ENCODE data around the gene TRPM3. TPM values are rescaled to one million over a fixed set of nuclear protein-coding genes. Genes with fewer than 3 reads are reported as not detected.

TRPM3 gene
- total RNA-seq, 1 donor from 2014 or later = 0.22 TPM

DNA sequence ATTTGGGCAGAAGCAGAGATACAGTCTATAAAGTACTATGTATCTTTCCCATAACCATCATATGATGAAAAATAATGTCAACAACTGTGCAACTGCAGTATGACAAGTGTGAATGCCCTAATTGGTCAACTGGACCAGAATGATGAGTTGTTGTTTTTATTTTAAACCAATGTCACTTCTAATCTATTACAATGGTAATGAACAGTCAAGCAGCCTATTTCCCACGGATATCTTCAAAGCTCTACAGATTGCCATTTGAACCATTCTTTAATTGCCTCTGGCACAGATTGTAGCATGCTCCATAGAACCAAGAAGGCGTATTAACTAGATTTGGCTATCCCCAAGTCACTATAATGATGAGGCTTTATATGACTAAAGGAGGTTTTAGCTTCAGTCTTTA lies 233.6 kb downstream of the TRPM3 start:
- Histone ChIP-seq H3K4me3 (no peak overlapping the region), H3K4me1 (no peaks in the 10 kb centered on the region), H3K9me3 (replicated peaks) (no peaks in the 10 kb centered on the region), H3K27ac (replicated peaks) (no peak overlapping the region), H3K36me3 (no peaks in the 10 kb centered on the region), H3K27me3 (ENCODE audit: low read depth) (peaks cover 5% of the 10 kb centered on the region)
- intact Hi-C loops (cut with micrococcal nuclease) = no loop called here
- TF ChIP-seq, protein P1, sequence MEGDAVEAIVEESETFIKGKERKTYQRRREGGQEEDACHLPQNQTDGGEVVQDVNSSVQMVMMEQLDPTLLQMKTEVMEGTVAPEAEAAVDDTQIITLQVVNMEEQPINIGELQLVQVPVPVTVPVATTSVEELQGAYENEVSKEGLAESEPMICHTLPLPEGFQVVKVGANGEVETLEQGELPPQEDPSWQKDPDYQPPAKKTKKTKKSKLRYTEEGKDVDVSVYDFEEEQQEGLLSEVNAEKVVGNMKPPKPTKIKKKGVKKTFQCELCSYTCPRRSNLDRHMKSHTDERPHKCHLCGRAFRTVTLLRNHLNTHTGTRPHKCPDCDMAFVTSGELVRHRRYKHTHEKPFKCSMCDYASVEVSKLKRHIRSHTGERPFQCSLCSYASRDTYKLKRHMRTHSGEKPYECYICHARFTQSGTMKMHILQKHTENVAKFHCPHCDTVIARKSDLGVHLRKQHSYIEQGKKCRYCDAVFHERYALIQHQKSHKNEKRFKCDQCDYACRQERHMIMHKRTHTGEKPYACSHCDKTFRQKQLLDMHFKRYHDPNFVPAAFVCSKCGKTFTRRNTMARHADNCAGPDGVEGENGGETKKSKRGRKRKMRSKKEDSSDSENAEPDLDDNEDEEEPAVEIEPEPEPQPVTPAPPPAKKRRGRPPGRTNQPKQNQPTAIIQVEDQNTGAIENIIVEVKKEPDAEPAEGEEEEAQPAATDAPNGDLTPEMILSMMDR (IDR thresholded peaks at IDR 0.05; ENCODE audit: borderline replicate concordance) = no peak
- DNase-seq = no peak

DNA sequence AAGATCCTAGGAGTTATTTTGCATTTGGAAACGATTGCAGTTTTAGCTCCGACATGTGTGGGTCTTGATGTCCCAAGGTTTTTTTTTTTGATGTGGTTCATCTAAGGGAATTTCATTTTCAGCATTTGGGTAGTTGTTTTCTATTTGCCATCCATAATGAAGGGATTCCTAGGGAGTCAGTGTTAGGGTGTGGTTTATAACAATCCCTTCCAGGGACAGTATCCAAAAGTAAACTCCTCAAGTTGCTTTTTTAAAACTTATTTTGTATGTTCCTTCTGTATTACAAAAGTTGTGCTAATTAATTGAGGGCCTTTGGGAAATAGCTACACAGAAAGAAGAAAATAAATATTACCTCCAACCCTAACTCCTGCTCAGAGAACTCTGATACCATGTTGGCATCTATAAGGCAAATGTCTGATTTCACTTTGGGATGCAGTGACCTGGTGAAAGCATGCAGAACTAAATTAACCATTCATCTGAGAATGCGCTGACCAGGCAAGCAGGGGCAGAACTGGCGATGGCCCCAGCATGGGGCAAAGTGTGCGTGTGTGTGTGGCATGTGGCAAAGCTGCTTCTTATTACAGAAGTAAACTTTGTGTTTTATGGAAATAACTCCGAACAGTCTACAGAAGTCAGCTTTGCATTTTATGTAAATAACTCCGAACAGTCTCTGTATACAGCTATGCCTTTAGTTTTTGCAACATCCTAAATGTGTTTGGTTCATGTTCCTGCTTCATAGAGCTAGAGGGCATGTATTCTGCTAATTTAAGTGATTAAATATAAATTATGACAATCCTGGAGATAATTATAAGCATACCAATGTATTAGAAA lies 237.2 kb downstream of the TRPM3 start:
- Histone ChIP-seq H3K36me3 (no peaks in the 10 kb centered on the region), H3K4me1 (no peaks in the 10 kb centered on the region), H3K27ac (replicated peaks) (no peak overlapping the region), H3K9me3 (replicated peaks) (no peaks in the 10 kb centered on the region), H3K4me3 (no peak overlapping the region), H3K27me3 (ENCODE audit: low read depth) (peaks cover 5% of the 10 kb centered on the region)
- intact Hi-C loops (cut with micrococcal nuclease) = no loop called here
- no peak for DNase-seq
- TF ChIP-seq, protein P1 (IDR thresholded peaks at IDR 0.05; ENCODE audit: borderline replicate concordance) = no peak

DNA sequence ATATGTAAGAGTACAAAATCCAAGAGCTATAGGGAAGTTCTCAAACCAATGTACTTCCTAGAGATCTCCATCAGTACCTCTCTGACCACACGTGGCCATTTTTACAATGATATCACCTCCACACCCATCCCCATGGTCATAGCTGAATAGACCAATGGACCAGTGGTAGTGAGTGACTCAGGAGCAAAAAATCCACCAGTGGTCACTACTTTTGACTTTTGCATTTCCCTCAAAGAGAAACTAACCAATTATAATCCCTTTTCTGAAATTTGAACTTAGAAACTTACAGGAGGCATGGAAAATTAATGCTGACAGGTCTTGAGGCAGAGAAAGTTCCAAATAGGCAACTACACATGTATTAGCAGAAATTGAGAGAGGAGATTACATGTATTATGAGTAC lies 238.4 kb downstream of the TRPM3 start:
- H3K9me3 ChIP-seq (replicated peaks) = no peaks in the 10 kb centered on the region
- H3K27me3 ChIP-seq (ENCODE audit: low read depth) = peaks cover 5% of the 10 kb centered on the region
- no peaks in the 10 kb centered on the region for H3K36me3 ChIP-seq
- no peak overlapping the region for H3K4me3 ChIP-seq
- intact Hi-C loops (cut with micrococcal nuclease) = no loop called here
- TF ChIP-seq, protein P1 (IDR thresholded peaks at IDR 0.05; ENCODE audit: borderline replicate concordance) = no peak
- no peaks in the 10 kb centered on the region for H3K4me1 ChIP-seq
- no peak overlapping the region for H3K27ac ChIP-seq (replicated peaks)
- no peak for DNase-seq

DNA sequence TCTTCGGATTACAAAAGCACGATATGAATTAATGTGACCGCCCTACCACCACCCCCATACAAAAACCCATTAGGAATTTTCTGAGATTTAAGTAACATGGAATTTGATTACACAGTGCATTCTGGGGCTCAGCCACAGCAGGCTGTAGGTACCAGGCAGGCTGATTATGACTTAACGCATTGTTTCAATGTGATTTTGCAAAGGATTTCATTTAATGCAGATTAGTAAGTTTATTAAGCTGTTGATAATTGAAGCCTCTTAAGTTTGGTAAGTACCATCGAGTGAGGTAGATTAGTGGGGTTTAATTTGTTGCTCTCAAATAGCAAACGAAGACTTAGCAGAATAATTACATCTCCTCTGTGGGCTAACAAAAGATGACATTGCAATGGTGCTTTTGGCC lies 240.1 kb downstream of the TRPM3 start:
- no peaks in the 10 kb centered on the region for H3K4me1 ChIP-seq
- intact Hi-C loops (cut with micrococcal nuclease) = no loop called here
- H3K9me3 ChIP-seq (replicated peaks) = no peaks in the 10 kb centered on the region
- no peak overlapping the region for H3K4me3 ChIP-seq
- DNase-seq = no peak
- no peak overlapping the region for H3K27ac ChIP-seq (replicated peaks)
- TF ChIP-seq, protein P1 (IDR thresholded peaks at IDR 0.05; ENCODE audit: borderline replicate concordance) = no peak
- H3K27me3 ChIP-seq (ENCODE audit: low read depth) = peaks cover under 1% of the 10 kb centered on the region
- H3K36me3 ChIP-seq = no peaks in the 10 kb centered on the region

DNA sequence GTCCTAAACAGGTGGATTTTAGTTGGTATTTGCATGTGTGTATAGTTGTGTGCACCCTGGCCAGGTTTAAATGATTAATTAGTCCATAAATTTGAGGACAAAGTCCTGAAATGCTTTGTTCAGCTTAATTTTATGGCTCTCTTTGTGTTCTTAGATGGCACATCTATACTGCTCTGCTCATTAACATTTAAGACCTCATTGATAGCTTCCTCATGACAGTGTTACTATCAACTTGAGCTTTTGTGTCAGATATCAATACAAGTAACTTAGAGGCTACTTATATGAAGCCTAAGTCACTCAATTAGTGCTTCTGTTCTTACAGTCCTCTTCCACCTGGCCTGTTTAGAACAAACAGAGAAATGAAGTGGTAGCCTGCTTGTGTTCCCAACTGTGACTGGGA lies 240.9 kb downstream of the TRPM3 start:
- Histone ChIP-seq H3K27ac (replicated peaks) (no peak overlapping the region), H3K27me3 (ENCODE audit: low read depth) (no peaks in the 10 kb centered on the region), H3K4me3 (no peak overlapping the region), H3K9me3 (replicated peaks) (no peaks in the 10 kb centered on the region), H3K36me3 (no peaks in the 10 kb centered on the region), H3K4me1 (no peaks in the 10 kb centered on the region)
- TF ChIP-seq, protein P1 (IDR thresholded peaks at IDR 0.05; ENCODE audit: borderline replicate concordance) = no peak
- intact Hi-C loops (cut with micrococcal nuclease) = no loop called here
- no peak for DNase-seq

All from left ventricle myocardium inferior (tissue), 1 donor.